PC-3 (cell line): Measurements from ENCODE around the gene CUL2.
"Not testable (repeated sequence)": the region's sequence is repeated elsewhere in the genome, so short reads cannot be mapped to it uniquely, and the experiment has no call there.

Experiments
- EZH2 ChIP-seq: fragments of 300-600 bp; sonication (generic); IDR thresholded peaks from one replicate; pipeline ENCODE4 v1.6.1; 2017; ENCODE audit warnings: antibody characterized with exemption, mild to moderate bottlenecking, low read length; ENCODE audit not compliant: unreplicated experiment
- EZH2phosphoT487 ChIP-seq: fragments of 300-600 bp; sonication (generic); IDR thresholded peaks from 2 replicates; pipeline ENCODE4 v1.6.1; 2018; ENCODE audit warnings: mild to moderate bottlenecking, antibody characterized with exemption, low read length, borderline replicate concordance
- TF ChIP-seq, protein P1 (sequence below): fragments of 300-600 bp; sonication (generic); conservative IDR thresholded peaks from 2 replicates; pipeline ENCODE4 v1.5.1; 2017; ENCODE audit warnings: antibody characterized with exemption, low read depth, mild to moderate bottlenecking, low read length

GRCh38 chr10:35045275-35045674 lies 44.9 kb downstream of the CUL2 start:
- TF ChIP-seq, protein P1, sequence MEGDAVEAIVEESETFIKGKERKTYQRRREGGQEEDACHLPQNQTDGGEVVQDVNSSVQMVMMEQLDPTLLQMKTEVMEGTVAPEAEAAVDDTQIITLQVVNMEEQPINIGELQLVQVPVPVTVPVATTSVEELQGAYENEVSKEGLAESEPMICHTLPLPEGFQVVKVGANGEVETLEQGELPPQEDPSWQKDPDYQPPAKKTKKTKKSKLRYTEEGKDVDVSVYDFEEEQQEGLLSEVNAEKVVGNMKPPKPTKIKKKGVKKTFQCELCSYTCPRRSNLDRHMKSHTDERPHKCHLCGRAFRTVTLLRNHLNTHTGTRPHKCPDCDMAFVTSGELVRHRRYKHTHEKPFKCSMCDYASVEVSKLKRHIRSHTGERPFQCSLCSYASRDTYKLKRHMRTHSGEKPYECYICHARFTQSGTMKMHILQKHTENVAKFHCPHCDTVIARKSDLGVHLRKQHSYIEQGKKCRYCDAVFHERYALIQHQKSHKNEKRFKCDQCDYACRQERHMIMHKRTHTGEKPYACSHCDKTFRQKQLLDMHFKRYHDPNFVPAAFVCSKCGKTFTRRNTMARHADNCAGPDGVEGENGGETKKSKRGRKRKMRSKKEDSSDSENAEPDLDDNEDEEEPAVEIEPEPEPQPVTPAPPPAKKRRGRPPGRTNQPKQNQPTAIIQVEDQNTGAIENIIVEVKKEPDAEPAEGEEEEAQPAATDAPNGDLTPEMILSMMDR, result not testable (repeated sequence)
- TF ChIP-seq EZH2phosphoT487, EZH2: not testable (repeated sequence)
